ENCODE results near the gene DNPEP. TPM values are rescaled to one million over a fixed set of nuclear protein-coding genes. Genes with fewer than 3 reads are reported as not detected.

The DNPEP gene
- total RNA-seq, 1 experiment from 2014 or later: 60.9 TPM

DNA sequence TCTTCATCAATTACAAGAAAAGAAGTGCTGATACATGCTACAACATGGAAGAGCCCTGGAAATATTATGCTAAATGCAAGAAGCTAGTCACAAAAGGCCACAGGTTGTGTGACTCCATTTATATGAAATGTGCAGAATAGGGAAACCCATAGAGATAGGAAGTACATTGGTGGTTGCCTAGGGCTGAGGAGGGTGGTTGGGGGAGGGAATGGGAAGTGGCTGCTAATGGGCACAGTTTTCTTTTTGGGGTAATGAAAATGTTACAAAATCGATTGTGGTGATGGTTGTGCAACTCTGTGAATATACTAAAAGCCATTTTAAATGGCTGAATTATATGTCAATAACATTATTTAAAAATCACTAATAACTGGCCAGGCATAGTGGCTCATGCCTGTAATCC, 30.9 kb downstream of the DNPEP start:
- Histone ChIP-seq H3K79me1 (ENCODE audit: insufficient read depth, low read depth, low read length, poor library complexity, severe bottlenecking) (no peaks in the 10 kb centered on the region), H3K23ac (ENCODE audit: insufficient read length, low read depth, low read length) (no peak overlapping the region), H3K27ac (ENCODE audit: insufficient read length, low read depth, low read length) (no peak overlapping the region), H2AK5ac (ENCODE audit: insufficient read length, low read length) (no peak overlapping the region), H4K5ac (ENCODE audit: insufficient read length, low read depth, low read length) (no peak overlapping the region), H4K8ac (replicated peaks; ENCODE audit: insufficient read length, low read depth, low read length) (no peak overlapping the region), H3K56ac (ENCODE audit: insufficient read length, low read depth, low read length) (no peak overlapping the region), H3K27me3 (ENCODE audit: insufficient read depth, low read length) (peaks cover 25% of the 10 kb centered on the region; the same call in 1 of the 2 replicates), H3K18ac (ENCODE audit: insufficient read length, low read depth, low read length) (no peak overlapping the region), H3T11ph (ENCODE audit: low read length) (no peak overlapping the region), H2BK12ac (ENCODE audit: insufficient read length, low read depth, low read length) (no peak overlapping the region), H3K4me2 (ENCODE audit: insufficient read depth, insufficient read length, low read length) (no peak overlapping the region), H3K79me2 (ENCODE audit: insufficient read depth, low read length) (no peaks in the 10 kb centered on the region), H2BK5ac (ENCODE audit: insufficient read length, low read length) (no peak overlapping the region), H3K14ac (ENCODE audit: insufficient read depth, low read length) (no peak overlapping the region), H3K4ac (ENCODE audit: low read depth, low read length) (no peak overlapping the region), H3K4me1 (ENCODE audit: insufficient read depth, low read length) (no peaks in the 10 kb centered on the region), H2BK120ac (ENCODE audit: low read depth, low read length, poor library complexity, severe bottlenecking) (no peak overlapping the region), H4K91ac (ENCODE audit: insufficient read length, low read depth, low read length) (no peak overlapping the region), H3K23me2 (ENCODE audit: insufficient read length, low read depth, low read length, poor library complexity, severe bottlenecking) (peaks cover 9% of the 10 kb centered on the region), H2AFZ (ENCODE audit: low read length) (no peak overlapping the region), H3K9me3 (ENCODE audit: control insufficient read depth, low read depth, low read length) (no peaks in the 10 kb centered on the region), H3K9ac (ENCODE audit: extremely low read depth, insufficient read length, low read length) (no peak overlapping the region), H2BK15ac (ENCODE audit: low read depth, low read length) (no peak overlapping the region), H4K20me1 (ENCODE audit: control insufficient read depth, insufficient read depth, insufficient read length) (no peaks in the 10 kb centered on the region), H2BK20ac (ENCODE audit: low read depth, low read length, poor library complexity, severe bottlenecking) (no peak overlapping the region)
- Mint-ChIP-seq H3K9me3 (no peaks in the 10 kb centered on the region), H3K27ac (no peak overlapping the region), H3K4me1 (peaks cover 3 to 4% of the 10 kb centered on the region in 2 experiments; a peak in 2 of 4 replicates), H3K27me3 (ENCODE audit: low read depth) (peaks cover 90% of the 10 kb centered on the region), H3K36me3 (ENCODE audit: insufficient read depth in 1 of 3, low read depth in 3 of 3) (no peaks in the 10 kb centered on the region), H3K4me3 (no peak overlapping the region)
- WGBS (ENCODE audit: extremely low coverage, insufficient read length, low lambda C conversion rate): no CpG with 5 or more reads among the region's 1 CpG
- DNase-seq: no peak
- TF ChIP-seq, protein P1, sequence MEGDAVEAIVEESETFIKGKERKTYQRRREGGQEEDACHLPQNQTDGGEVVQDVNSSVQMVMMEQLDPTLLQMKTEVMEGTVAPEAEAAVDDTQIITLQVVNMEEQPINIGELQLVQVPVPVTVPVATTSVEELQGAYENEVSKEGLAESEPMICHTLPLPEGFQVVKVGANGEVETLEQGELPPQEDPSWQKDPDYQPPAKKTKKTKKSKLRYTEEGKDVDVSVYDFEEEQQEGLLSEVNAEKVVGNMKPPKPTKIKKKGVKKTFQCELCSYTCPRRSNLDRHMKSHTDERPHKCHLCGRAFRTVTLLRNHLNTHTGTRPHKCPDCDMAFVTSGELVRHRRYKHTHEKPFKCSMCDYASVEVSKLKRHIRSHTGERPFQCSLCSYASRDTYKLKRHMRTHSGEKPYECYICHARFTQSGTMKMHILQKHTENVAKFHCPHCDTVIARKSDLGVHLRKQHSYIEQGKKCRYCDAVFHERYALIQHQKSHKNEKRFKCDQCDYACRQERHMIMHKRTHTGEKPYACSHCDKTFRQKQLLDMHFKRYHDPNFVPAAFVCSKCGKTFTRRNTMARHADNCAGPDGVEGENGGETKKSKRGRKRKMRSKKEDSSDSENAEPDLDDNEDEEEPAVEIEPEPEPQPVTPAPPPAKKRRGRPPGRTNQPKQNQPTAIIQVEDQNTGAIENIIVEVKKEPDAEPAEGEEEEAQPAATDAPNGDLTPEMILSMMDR (conservative IDR thresholded peaks at IDR 0.05): no peak
